Tibial nerve (tissue), 4 donors: ENCODE data around the gene SHISA7. TPM values are rescaled to one million over a fixed set of nuclear protein-coding genes. Genes with fewer than 3 reads are reported as not detected.
A peak's percentile ranks its signal among the peaks of the same experiment; 100 is the strongest.

Source experiments
- DNase-seq, 2 donors: peaks; one replicate each; pipeline ENCODE4 v3.0.0-alpha.2; 2019; ENCODE audit warnings: low spot score in 2 of 2
- H3K27ac ChIP-seq, 4 donors: fragments of 200-600 bp; sonication (generic) in 3 of 4; one replicate each; pipeline ENCODE4 v1.5.1; 2017 to 2019; ENCODE audit warnings: mild to moderate bottlenecking in 1 of 4
- H3K27me3 ChIP-seq, 2 donors: fragments of 200-600 bp; sonication (generic) in 1 of 2; one replicate each; pipeline versions ENCODE4 v1.5.1 to v1.6.0; 2017 to 2019
- H3K36me3 ChIP-seq, 3 donors: fragments of 200-600 bp; sonication (generic); one replicate each; pipeline ENCODE4 v1.5.1; 2018 to 2019
- H3K4me1 ChIP-seq, 4 donors: fragments of 200-600 bp; sonication (generic) in 3 of 4; one replicate each; pipeline ENCODE4 v1.5.1; 2017 to 2019
- H3K4me3 ChIP-seq, 4 donors: fragments of 200-600 bp; sonication (generic) in 3 of 4; one replicate each; pipeline ENCODE4 v1.5.1; 2017 to 2019; ENCODE audit warnings: mild to moderate bottlenecking in 1 of 4, moderate library complexity in 1 of 4
- H3K9me3 ChIP-seq, 4 donors: fragments of 200-600 bp; sonication (generic) in 3 of 4; one replicate each; pipeline ENCODE4 v1.5.1; 2017 to 2019
- EP300 ChIP-seq, 2 donors: sonication (generic); formaldehyde crosslinking; IDR thresholded peaks; one replicate each; pipeline ENCODE4 v1.6.1; 2017; ENCODE audit warnings: antibody characterized with exemption in 2 of 2, mild to moderate bottlenecking in 1 of 2
- POLR2A ChIP-seq, 2 donors: fragments of 450-650 bp; IDR thresholded peaks; one replicate each; pipeline ENCODE4 v1.6.1; 2017; ENCODE audit warnings: antibody characterized with exemption in 2 of 2, mild to moderate bottlenecking in 2 of 2, moderate library complexity in 2 of 2
- WGBS, 2 donors: methylation state at CpG; one replicate each; pipeline ENCODE4 v1.1.5; 2018; 5-methylcytosine and 5-hydroxymethylcytosine counted together
- total RNA-seq, 4 donors: library from RNA; depleted of rRNA; stranded (reverse); fragments of >200 nt; gene quantifications; one replicate each; pipeline ENCODE4 v1.1.0, GENCODE V29; 2016
- TF ChIP-seq, protein P1 (sequence below), 5 experiments: fragments of 200-600 bp in 3 of 5; fragments of 450-650 bp in 2 of 5; sonication (generic) in 3 of 5; IDR thresholded peaks; one replicate each; pipeline ENCODE4 v1.5.1; 2016 to 2019; ENCODE audit warnings: antibody characterized with exemption in 5 of 5, mild to moderate bottlenecking in 3 of 5, moderate library complexity in 2 of 5

SHISA7 gene
- total RNA-seq, 4 donors from 2014 or later, result 0.42 to 4.1 (median 2.0) TPM

DNA sequence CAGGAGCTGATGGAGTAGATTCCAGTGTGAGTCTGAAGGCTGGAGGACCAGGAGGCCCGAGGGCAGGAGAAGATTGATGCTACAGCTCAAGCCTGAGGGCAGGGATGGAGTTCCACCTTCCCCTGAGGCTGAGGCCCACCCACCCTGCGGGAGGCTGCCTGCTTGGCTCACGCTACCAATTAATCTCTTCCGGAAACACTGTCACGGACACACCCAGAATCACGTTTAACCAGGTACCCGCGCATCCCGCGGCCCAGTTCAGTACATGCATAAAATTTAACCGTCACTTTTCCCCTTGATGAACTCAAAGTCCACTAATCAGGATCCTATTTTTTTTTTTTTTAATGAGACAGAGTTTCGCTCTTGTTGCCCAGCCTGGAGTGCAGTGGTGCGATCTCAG lies 28.2 kb upstream of the SHISA7 start:
- Histone ChIP-seq H3K36me3 (no peaks in the 10 kb centered on the region), H3K9me3 (no peaks in the 10 kb centered on the region), H3K4me3 (no peak overlapping the region), H3K4me1 (peaks cover 0 to 48% (median 27%) of the 10 kb centered on the region in 4 donors), H3K27ac (no peak overlapping the region), H3K27me3 (no peaks in the 10 kb centered on the region)
- no peak for DNase-seq
- 81 to 86% methylated on average over 13 of the region's 13 CpGs for WGBS, 2 donors
- no peak for TF ChIP-seq POLR2A (IDR thresholded peaks at IDR 0.05)
- no peak for TF ChIP-seq EP300 (IDR thresholded peaks at IDR 0.05)
- TF ChIP-seq, protein P1, sequence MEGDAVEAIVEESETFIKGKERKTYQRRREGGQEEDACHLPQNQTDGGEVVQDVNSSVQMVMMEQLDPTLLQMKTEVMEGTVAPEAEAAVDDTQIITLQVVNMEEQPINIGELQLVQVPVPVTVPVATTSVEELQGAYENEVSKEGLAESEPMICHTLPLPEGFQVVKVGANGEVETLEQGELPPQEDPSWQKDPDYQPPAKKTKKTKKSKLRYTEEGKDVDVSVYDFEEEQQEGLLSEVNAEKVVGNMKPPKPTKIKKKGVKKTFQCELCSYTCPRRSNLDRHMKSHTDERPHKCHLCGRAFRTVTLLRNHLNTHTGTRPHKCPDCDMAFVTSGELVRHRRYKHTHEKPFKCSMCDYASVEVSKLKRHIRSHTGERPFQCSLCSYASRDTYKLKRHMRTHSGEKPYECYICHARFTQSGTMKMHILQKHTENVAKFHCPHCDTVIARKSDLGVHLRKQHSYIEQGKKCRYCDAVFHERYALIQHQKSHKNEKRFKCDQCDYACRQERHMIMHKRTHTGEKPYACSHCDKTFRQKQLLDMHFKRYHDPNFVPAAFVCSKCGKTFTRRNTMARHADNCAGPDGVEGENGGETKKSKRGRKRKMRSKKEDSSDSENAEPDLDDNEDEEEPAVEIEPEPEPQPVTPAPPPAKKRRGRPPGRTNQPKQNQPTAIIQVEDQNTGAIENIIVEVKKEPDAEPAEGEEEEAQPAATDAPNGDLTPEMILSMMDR (IDR thresholded peaks at IDR 0.05), result no peak

DNA sequence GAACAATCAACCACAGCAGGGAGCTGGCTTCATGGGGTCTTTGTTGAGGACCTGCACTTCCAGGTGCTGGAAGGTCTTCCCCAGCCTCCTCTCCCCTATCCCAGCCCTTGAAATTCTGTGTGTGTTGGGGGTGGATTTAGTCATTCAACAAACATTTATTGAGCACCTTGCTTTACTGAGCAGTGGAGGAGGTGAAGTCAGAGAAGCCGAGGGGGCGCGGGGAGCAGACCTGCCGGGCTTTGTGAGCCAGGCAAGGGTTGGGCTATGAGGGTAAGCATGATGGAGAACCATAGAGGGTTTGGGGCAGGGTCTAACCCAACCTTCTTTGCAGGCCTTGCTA lies 24.9 kb upstream of the SHISA7 start:
- DNase-seq, result no peak
- Histone ChIP-seq H3K4me3 (no peak overlapping the region), H3K27ac (no peak overlapping the region), H3K36me3 (no peaks in the 10 kb centered on the region), H3K4me1 (peaks cover 0 to 18% (median 4%) of the 10 kb centered on the region in 4 donors), H3K27me3 (no peaks in the 10 kb centered on the region), H3K9me3 (no peaks in the 10 kb centered on the region)
- TF ChIP-seq EP300 (IDR thresholded peaks at IDR 0.05), result no peak
- TF ChIP-seq, protein P1 (IDR thresholded peaks at IDR 0.05), result peak in 2 of 5 experiments; percentile 13 to 30
- 11 to 20% methylated on average over 4 of the region's 4 CpGs for WGBS, 2 donors

DNA sequence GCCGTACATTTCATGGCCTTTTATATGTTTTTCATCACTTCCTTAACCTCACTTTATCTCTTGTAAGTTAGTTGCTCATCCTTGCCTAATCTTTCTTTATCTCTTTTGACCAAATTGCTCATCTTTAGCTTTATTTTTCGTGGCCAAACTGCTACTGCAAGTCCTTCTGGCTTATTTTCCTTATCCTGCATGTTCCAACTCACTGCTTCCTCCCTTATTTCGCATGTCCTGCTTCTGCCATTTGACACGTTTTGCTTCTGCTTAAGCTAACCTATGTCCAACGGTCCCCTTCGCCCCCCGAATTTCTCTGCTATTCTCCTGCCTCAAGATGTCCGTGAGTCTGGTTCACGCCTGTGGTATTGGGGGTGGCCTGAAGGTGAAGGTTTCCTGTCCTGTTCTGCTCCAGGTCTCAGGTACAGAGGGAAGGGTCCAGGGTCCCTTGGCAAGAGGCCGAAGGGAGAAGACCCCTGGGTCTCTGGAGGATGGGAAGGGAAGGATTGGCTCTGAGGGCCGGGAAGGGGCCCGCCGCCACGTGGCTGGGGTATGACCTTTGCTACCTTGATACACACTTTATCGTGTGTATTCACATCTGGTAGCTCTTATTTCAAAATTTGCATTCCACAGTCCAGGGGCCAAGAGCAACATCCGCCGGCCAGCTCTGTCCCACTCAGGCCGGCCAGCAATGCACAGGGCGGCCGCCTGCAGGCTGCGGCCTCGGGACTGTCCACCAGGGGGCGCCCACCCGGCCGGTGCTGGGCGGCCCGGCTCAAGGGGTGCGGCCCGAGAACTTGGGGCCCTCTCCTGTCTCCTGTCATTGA lies 24.3 kb upstream of the SHISA7 start:
- Histone ChIP-seq H3K27ac (peak overlapping the region in 2 of 4 donors; percentile 22 to 71), H3K4me1 (peaks cover 0 to 17% (median under 1%) of the 10 kb centered on the region in 4 donors), H3K9me3 (no peaks in the 10 kb centered on the region), H3K36me3 (no peaks in the 10 kb centered on the region), H3K4me3 (no peak overlapping the region), H3K27me3 (no peaks in the 10 kb centered on the region)
- peak; percentile 63 to 72 for DNase-seq
- WGBS, 2 donors, result 24 to 37% methylated on average over 20 to 25 of the region's 29 CpGs
- TF ChIP-seq, protein P1 (IDR thresholded peaks at IDR 0.05), result peak; percentile 97 to 99 (median 99)
- TF ChIP-seq EP300 (IDR thresholded peaks at IDR 0.05), result peak in 1 of 2 donors; percentile 62
- no peak for TF ChIP-seq POLR2A (IDR thresholded peaks at IDR 0.05)

DNA sequence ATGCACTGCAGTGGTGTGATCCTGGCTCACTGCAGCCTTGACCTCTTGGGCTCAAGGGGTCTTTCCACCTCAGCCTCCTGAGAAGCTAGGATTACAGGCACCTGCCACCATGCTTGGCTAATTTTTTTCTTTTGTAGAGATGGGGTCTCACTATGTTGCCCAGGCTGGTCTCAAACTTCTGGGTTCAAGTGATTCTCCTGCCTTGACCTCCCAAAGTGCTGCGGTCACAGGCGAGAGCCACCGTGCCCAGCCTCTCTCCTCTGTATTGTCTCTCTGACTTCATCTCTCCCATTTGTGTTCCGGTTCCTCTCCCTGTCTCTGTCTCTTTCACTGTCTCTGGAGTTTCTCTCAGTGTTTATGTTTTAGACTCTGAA lies 23.1 kb upstream of the SHISA7 start:
- Histone ChIP-seq H3K27ac (no peak overlapping the region), H3K9me3 (no peaks in the 10 kb centered on the region), H3K27me3 (no peaks in the 10 kb centered on the region), H3K4me1 (peaks cover 0 to 21% (median 0%) of the 10 kb centered on the region in 4 donors), H3K4me3 (no peak overlapping the region), H3K36me3 (no peaks in the 10 kb centered on the region)
- no peak for DNase-seq
- TF ChIP-seq, protein P1 (IDR thresholded peaks at IDR 0.05), result no peak
- 83 to 86% methylated on average over 4 of the region's 4 CpGs for WGBS, 2 donors

DNA sequence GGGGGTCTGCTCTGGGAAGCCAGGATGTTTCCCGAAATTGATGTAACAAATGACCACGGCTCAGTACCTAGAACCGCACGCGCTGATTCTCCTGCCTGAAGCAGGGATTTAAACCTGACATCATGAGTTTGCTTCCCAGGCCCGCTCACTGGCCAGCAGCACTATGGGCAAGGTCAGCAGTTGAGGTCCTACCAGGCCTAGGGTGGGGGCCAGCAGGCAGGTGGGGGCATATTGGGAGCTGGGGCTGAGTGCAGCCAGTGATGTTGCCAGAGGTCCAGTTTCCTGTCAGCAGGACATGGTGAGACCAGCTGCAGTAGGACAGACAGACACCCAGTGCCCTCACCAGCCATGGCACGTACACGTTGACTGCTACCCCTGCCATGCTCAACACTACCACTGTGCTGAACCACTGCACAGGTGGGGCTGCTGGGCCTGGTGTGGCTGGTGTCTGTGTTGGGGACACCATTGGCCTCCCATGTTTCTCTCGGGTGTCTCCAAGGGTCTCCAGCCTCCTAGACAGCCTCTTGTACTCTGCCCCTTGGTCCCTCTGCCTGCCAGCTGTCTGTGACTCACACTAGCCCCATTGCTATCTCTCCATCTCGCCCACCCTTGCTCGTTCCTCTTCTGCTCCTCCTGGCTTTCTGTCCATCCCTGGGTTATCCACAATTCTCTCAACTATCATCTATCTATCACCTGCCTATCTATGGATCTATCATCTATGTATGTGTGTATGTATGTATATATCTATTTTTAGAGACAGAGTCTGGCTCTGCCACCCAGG lies 22.6 kb upstream of the SHISA7 start:
- no peaks in the 10 kb centered on the region for H3K9me3 ChIP-seq
- no peak for DNase-seq
- no peaks in the 10 kb centered on the region for H3K36me3 ChIP-seq
- H3K4me3 ChIP-seq, result no peak overlapping the region
- H3K4me1 ChIP-seq, result peaks cover 0 to 27% (median 0%) of the 10 kb centered on the region in 4 donors
- no peak overlapping the region for H3K27ac ChIP-seq
- H3K27me3 ChIP-seq, result no peaks in the 10 kb centered on the region
- no peak for TF ChIP-seq POLR2A (IDR thresholded peaks at IDR 0.05)
- TF ChIP-seq EP300 (IDR thresholded peaks at IDR 0.05), result no peak
- TF ChIP-seq, protein P1 (IDR thresholded peaks at IDR 0.05), result no peak
- WGBS, 2 donors, result 81 to 87% methylated on average over 10 to 11 of the region's 11 CpGs
